Calu3 (cell line): ENCODE measurements around the gene DDIT4L. TPM values are rescaled to one million over a fixed set of nuclear protein-coding genes. Genes with fewer than 3 reads are reported as not detected.

ENCODE experiments used
- Bru-seq: library from RNA; stranded (reverse); fragments of 400-500 nt; gene quantifications from one replicate; lab custom pipeline; 2021; lab: Mats Ljungman, UMichigan
- BruChase-seq, 2 experiments: library from RNA; stranded (reverse); fragments of 400-500 nt; gene quantifications; one replicate each; lab custom pipeline; 2021; lab: Mats Ljungman, UMichigan
- BruUV-seq: library from RNA; stranded (reverse); fragments of 400-500 nt; replicated peaks from 2 replicates; lab custom pipeline; 2021; lab: Mats Ljungman, UMichigan
- CTCF ChIA-PET: fragments of 300-600 bp; sonication (Branson Sonifier 250); formaldehyde crosslinking; loops from one replicate; lab custom pipeline; 2022; ENCODE audit warnings: antibody characterized with exemption; lab: Charles Lee
- DNase-seq: peaks from one replicate; pipeline ENCODE4 v3.0.0; 2022
- H3K27ac Mint-ChIP-seq: one replicate; pipeline ENCODE4 v1.8.0; 2022; ENCODE audit warnings: mixed read lengths; ENCODE audit not compliant: unreplicated experiment
- H3K27me3 Mint-ChIP-seq: one replicate; pipeline ENCODE4 v1.8.0; 2022; ENCODE audit warnings: mixed read lengths; ENCODE audit not compliant: unreplicated experiment
- H3K36me3 Mint-ChIP-seq: one replicate; pipeline ENCODE4 v1.8.0; 2022; ENCODE audit warnings: mild to moderate bottlenecking, moderate library complexity, mixed read lengths; ENCODE audit not compliant: insufficient read depth, unreplicated experiment
- H3K4me1 Mint-ChIP-seq: one replicate; pipeline ENCODE4 v1.8.0; 2022; ENCODE audit warnings: mild to moderate bottlenecking, low read depth, mixed read lengths; ENCODE audit not compliant: unreplicated experiment
- H3K4me3 Mint-ChIP-seq: one replicate; pipeline ENCODE4 v1.8.0; 2022; ENCODE audit warnings: mild to moderate bottlenecking, low read depth, moderate library complexity, mixed read lengths; ENCODE audit not compliant: unreplicated experiment
- H3K9me3 Mint-ChIP-seq: one replicate; pipeline ENCODE4 v1.8.0; 2022; ENCODE audit warnings: low read depth, mixed read lengths; ENCODE audit not compliant: unreplicated experiment
- intact Hi-C: fragments of 100-400 bp; cut with micrococcal nuclease; formaldehyde crosslinking; loops from one replicate; pipeline ENCODE4 v1.10.0; 2022; ENCODE audit not compliant: unreplicated experiment
- long read RNA-seq: library from polyadenylated mRNA; stranded (forward); transcript quantifications from one replicate; pipeline ENCODE4 v2.0.0, GENCODE V29; 2022
- total RNA-seq: library from RNA; stranded (reverse); gene quantifications from 2 replicates; pipeline ENCODE4 v1.2.3, GENCODE V29; 2022
- TF ChIP-seq, protein P1 (sequence below): fragments of 200-600 bp; IDR thresholded peaks from one replicate; pipeline ENCODE4 v1.8.0; 2022; ENCODE audit warnings: antibody characterized with exemption; ENCODE audit not compliant: unreplicated experiment

DDIT4L gene, protein sequence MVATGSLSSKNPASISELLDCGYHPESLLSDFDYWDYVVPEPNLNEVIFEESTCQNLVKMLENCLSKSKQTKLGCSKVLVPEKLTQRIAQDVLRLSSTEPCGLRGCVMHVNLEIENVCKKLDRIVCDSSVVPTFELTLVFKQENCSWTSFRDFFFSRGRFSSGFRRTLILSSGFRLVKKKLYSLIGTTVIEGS
- total RNA-seq (0.57 and 1.2 TPM in 2 replicates), Bru-seq, nascent RNA (percentile 32 among the genes with signal in this experiment), BruChase-seq, experiment 1, labeled RNA remaining after a 6-hour chase (percentile 26 among the genes with signal in this experiment), BruChase-seq, experiment 2, labeled RNA remaining after a 2-hour chase (percentile 45 among the genes with signal in this experiment)
- long read RNA-seq, result 0 reads

DNA sequence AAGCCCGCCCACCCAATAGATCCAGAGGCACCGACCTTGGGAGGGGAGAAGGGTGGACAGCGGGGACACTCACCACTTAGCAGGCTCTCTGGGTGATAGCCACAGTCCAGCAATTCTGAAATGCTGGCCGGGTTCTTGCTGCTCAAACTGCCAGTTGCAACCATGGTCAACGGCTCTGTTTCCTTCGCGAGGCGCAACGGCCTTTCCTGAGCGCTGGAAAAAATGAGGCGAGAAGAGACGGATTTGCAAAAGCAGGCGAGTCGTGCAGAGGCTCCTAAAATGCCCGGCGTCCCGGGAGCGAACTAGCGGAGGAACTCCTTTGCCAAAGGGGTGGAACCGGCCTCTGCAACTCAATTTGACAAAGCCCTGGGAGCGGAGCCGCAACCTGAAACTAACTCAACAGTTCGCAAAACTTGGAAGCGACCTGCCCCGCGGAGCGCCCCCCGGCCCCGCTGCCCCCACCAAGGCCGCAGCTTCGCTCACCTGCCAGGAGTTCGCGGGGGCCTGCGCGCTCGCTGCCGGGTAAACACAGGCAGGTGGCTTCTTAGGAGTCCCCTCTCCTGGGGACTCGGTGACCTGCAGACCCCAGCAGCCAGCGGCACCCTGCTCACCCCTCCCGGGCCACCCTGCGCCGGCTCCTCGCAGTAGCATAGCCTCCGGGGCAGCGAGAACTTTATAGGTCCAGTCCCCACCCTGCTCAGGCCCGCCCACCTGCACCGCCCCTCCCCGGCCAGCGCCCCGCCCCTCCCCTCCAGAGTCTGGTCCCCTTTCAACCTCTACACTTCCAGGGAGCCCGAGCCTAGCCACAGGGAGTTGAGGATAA, at the start of gene DDIT4L:
Gene DDIT4L (minus strand): TSS at position 649 of the 823 bp plus-strand sequence. CDS start 485 bp downstream, at position 164.
- DNase-seq, result peak; percentile 45
- BruUV-seq, result no TSS peak
- CTCF ChIA-PET, result interaction anchor here (0.6 kb wide), 1 partner anchor 21 kb away, joined by 5 read pairs; no protein-coding TSS in a partner anchor
- Mint-ChIP-seq H3K27ac (no peak within 1 kb of the TSS), H3K9me3 (no peaks in the 10 kb centered on the region), H3K27me3 (no peaks in the 10 kb centered on the region), H3K4me1 (peaks cover 9% of the 10 kb centered on the region), H3K4me3 (peak within 1 kb of the TSS; percentile 69), H3K36me3 (peaks cover 14% of the 10 kb centered on the region)
- TF ChIP-seq, protein P1, sequence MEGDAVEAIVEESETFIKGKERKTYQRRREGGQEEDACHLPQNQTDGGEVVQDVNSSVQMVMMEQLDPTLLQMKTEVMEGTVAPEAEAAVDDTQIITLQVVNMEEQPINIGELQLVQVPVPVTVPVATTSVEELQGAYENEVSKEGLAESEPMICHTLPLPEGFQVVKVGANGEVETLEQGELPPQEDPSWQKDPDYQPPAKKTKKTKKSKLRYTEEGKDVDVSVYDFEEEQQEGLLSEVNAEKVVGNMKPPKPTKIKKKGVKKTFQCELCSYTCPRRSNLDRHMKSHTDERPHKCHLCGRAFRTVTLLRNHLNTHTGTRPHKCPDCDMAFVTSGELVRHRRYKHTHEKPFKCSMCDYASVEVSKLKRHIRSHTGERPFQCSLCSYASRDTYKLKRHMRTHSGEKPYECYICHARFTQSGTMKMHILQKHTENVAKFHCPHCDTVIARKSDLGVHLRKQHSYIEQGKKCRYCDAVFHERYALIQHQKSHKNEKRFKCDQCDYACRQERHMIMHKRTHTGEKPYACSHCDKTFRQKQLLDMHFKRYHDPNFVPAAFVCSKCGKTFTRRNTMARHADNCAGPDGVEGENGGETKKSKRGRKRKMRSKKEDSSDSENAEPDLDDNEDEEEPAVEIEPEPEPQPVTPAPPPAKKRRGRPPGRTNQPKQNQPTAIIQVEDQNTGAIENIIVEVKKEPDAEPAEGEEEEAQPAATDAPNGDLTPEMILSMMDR, result no peak
- intact Hi-C loops, result no loop called here

DNA sequence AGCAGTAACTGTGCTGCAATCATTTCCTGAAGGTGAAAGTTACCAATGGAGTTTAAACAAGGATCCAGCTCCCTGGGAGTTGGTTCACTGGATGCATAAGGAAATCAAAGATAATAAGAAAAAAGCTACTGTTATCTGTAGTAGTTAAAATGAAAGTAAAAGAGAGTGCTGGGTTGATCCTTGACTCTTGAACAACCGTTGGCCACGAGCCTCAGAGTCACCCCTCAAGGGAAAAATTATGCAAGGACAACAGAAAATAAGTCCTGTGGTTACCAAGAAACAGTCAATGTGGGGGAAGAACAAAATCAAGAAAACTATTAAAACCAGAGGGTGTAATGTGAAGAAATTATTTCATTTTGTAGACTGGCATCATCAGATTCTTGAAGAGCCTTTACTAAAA, 49.7 kb upstream of the DDIT4L start:
- Mint-ChIP-seq H3K9me3 (peaks cover 11% of the 10 kb centered on the region), H3K27ac (no peak overlapping the region), H3K36me3 (no peaks in the 10 kb centered on the region), H3K4me3 (no peak overlapping the region), H3K27me3 (no peaks in the 10 kb centered on the region), H3K4me1 (no peaks in the 10 kb centered on the region)
- BruUV-seq, result no TSS peak
- intact Hi-C loops, result no loop called here
- TF ChIP-seq, protein P1, result no peak
- CTCF ChIA-PET, result no interaction called here
- no peak for DNase-seq

DNA sequence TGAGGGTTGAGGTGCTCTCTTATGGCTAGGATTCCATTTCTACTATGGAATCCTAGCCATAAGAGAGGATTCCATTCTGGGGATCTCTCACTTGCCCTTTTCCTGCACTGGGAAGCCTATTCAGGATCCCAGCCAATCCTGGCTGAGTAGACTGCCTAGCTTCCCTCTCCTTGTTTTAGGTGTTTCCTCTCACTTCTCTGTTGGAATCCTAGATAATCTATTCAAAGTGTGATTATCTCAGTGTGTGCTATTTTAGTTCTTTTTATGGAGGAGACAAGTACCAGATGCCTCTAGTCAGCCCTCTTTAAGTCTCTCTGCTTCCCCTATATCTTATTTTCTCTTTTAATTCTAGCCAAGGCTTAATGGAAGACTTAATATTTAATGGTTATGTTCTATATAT, 34.5 kb upstream of the DDIT4L start:
- no peak for DNase-seq
- no peaks in the 10 kb centered on the region for H3K4me1 Mint-ChIP-seq
- H3K36me3 Mint-ChIP-seq, result no peaks in the 10 kb centered on the region
- H3K27me3 Mint-ChIP-seq, result no peaks in the 10 kb centered on the region
- peaks cover 7% of the 10 kb centered on the region for H3K9me3 Mint-ChIP-seq
- H3K4me3 Mint-ChIP-seq, result no peak overlapping the region
- CTCF ChIA-PET, result interaction anchor here (0.6 kb wide), 1 partner anchor 259 kb away, joined by 3 read pairs; no protein-coding TSS in a partner anchor
- intact Hi-C loops, result no loop called here
- no TSS peak for BruUV-seq
- no peak overlapping the region for H3K27ac Mint-ChIP-seq
- TF ChIP-seq, protein P1, result no peak

DNA sequence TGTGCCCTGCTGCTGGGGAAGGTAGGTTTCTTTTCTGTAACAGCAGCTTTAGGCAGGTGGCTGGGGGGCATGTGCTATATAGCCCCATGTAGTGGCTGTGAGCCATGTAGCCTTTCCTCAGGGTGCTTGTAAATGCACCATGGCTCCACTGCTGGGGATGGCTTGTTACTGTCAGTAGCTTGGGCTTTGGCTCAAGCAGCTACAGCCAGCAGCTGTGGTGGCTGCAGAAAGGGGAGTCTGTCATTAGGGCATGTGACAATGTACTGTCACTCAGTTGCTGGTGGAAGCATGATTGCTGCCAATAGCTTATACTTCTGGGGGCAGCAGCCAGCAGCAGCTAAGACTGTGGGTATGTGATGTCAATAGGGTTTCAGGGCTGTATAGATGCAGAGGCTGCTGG, 33.9 kb upstream of the DDIT4L start:
- intact Hi-C loops, result no loop called here
- TF ChIP-seq, protein P1, result no peak
- DNase-seq, result no peak
- H3K9me3 Mint-ChIP-seq, result peaks cover 7% of the 10 kb centered on the region
- BruUV-seq, result no TSS peak
- CTCF ChIA-PET, result no interaction called here
- H3K4me3 Mint-ChIP-seq, result no peak overlapping the region
- H3K27ac Mint-ChIP-seq, result no peak overlapping the region
- no peaks in the 10 kb centered on the region for H3K27me3 Mint-ChIP-seq
- H3K36me3 Mint-ChIP-seq, result no peaks in the 10 kb centered on the region
- H3K4me1 Mint-ChIP-seq, result no peaks in the 10 kb centered on the region
